K562 (cell line): ENCODE measurements around the gene ATP8A1. TPM values are rescaled to one million over a fixed set of nuclear protein-coding genes. Genes with fewer than 3 reads are reported as not detected.

Experiments
- ATAC-seq: fragments of 200-7000 bp; cut with Tn5 transposase; 3 replicates; pipeline ENCODE4 v1.9.1; 2020; ENCODE audit warnings: moderate library complexity
- BruUV-seq: library from RNA; stranded (reverse); fragments of 400-500 nt; replicated peaks from 2 replicates; lab custom pipeline; 2021; lab: Mats Ljungman, UMichigan
- CTCF ChIA-PET: fragments of 300-600 bp; formaldehyde crosslinking; extraction: SDS; loops from one replicate; lab custom pipeline; 2021; ENCODE audit warnings: low intra/inter-chr PET ratio; lab: Yijun Ruan, JAX
- POLR2A ChIA-PET: fragments of 300-600, 350-650 bp; sonication (Branson Sonifier 250); formaldehyde crosslinking; extraction: SDS; loops from one replicate; lab custom pipeline; 2021; ENCODE audit warnings: antibody characterized with exemption, inconsistent platforms; lab: Yijun Ruan, JAX
- DNase-seq, 4 experiments: peaks; one replicate each; pipeline versions ENCODE4 v3.0.0 to v3.0.0-alpha.2; 2011 to 2018; ENCODE audit warnings: low spot score in 3 of 4, mixed read lengths in 3 of 4; ENCODE audit errors: extremely low read depth in 1 of 4
- FAIRE-seq: peaks from 2 replicates; lab custom pipeline; 2011; peaks lifted over from hg19 to GRCh38; lab: Jason Lieb, UNC
- H2AFZ ChIP-seq: 2 replicates; pipeline ENCODE4 v1.6.0; 2011; ENCODE audit warnings: low read depth, low read length, control low read depth, inconsistent platforms
- H3K27ac ChIP-seq: fragments of 200-600 bp; 3 replicates; pipeline ENCODE4 v1.8.0; 2011; ENCODE audit warnings: low read depth, mild to moderate bottlenecking, control low read depth, inconsistent platforms, low read length, moderate library complexity, mixed read lengths; ENCODE audit errors: extremely low read depth
- H3K27me3 ChIP-seq, 2 experiments: fragments of 300-600 bp in 1 of 2; 2 replicates in 1 of 2; 3 replicates in 1 of 2; pipeline versions ENCODE4 v1.6.0 to v1.8.0; 2011; ENCODE audit warnings: inconsistent platforms in 2 of 2, low read length in 2 of 2, mild to moderate bottlenecking in 1 of 2, mixed read lengths in 1 of 2, moderate library complexity in 1 of 2; ENCODE audit not compliant: control insufficient read depth in 2 of 2, insufficient read depth in 2 of 2
- H3K36me3 ChIP-seq: fragments of 300-600 bp; 3 replicates; pipeline ENCODE4 v1.8.0; 2011; ENCODE audit warnings: mild to moderate bottlenecking, low read length, inconsistent platforms; ENCODE audit not compliant: control insufficient read depth, insufficient read depth
- H3K4me1 ChIP-seq, 2 experiments: fragments of 200-600 bp in 1 of 2; replicated peaks in 1 of 2; 2 replicates in 1 of 2; 3 replicates in 1 of 2; pipeline versions ENCODE4 v1.5.1 to v1.8.0; 2011; ENCODE audit warnings: inconsistent platforms in 2 of 2, low read length in 2 of 2, mild to moderate bottlenecking in 1 of 2, mixed read lengths in 1 of 2, moderate library complexity in 1 of 2; ENCODE audit not compliant: control insufficient read depth in 2 of 2, insufficient read depth in 2 of 2
- H3K4me2 ChIP-seq: 2 replicates; pipeline ENCODE4 v1.6.1; 2011; ENCODE audit warnings: low read length, control low read depth, inconsistent platforms, mixed read lengths; ENCODE audit not compliant: insufficient read depth
- H3K4me3 ChIP-seq: fragments of 200-600 bp; sonication (generic), shearing (Covaris generic); 2 replicates; pipeline ENCODE4 v1.5.1; 2016; ENCODE audit warnings: control low read depth, inconsistent platforms
- H3K79me2 ChIP-seq: fragments of 200-600 bp; 3 replicates; pipeline ENCODE4 v1.8.0; 2011; ENCODE audit warnings: low read length, inconsistent platforms; ENCODE audit not compliant: control insufficient read depth, insufficient read depth
- H3K9ac ChIP-seq, 2 experiments: 2 replicates each; pipeline versions ENCODE4 v1.6.0 to v1.6.1; 2011; ENCODE audit warnings: low read depth in 2 of 2, low read length in 2 of 2, control low read depth in 1 of 2, inconsistent platforms in 1 of 2, mild to moderate bottlenecking in 1 of 2, mixed read lengths in 1 of 2; ENCODE audit not compliant: insufficient read depth in 1 of 2
- H3K9me1 ChIP-seq: one replicate; pipeline ENCODE4 v1.6.0; 2011; ENCODE audit warnings: inconsistent platforms, mild to moderate bottlenecking, low read length, moderate library complexity; ENCODE audit not compliant: control insufficient read depth, insufficient read depth
- H3K9me3 ChIP-seq: replicated peaks from 2 replicates; pipeline ENCODE4 v1.5.1; 2011; ENCODE audit warnings: low read depth, low read length, inconsistent platforms; ENCODE audit not compliant: control insufficient read depth, insufficient read depth
- H4K20me1 ChIP-seq: replicated peaks from 2 replicates; pipeline ENCODE4 v1.6.1; 2011; ENCODE audit warnings: low read length, inconsistent platforms, mixed read lengths; ENCODE audit not compliant: control insufficient read depth, insufficient read depth
- ARID1B ChIP-seq: fragments of 450-650 bp; IDR thresholded peaks from 2 replicates; pipeline ENCODE4 v1.6.1; 2016; ENCODE audit warnings: antibody characterized with exemption, mild to moderate bottlenecking, inconsistent platforms
- CBFA2T3 ChIP-seq: fragments of 450-650 bp; IDR thresholded peaks from 2 replicates; pipeline ENCODE4 v1.6.1; 2017
- HMG20B ChIP-seq: fragments of 250-450 bp; sonication (Bioruptor Pico); IDR thresholded peaks from 2 replicates; pipeline ENCODE4 v1.5.0; 2021; ENCODE audit warnings: mild to moderate bottlenecking
- SAFB2 ChIP-seq: fragments of 200-400 bp; formaldehyde crosslinking; IDR thresholded peaks from 2 replicates; pipeline ENCODE4 v1.6.1; 2018; ENCODE audit warnings: borderline replicate concordance, low read length, low read depth, moderate library complexity; ENCODE audit not compliant: severe bottlenecking
- TAL1 ChIP-seq: fragments of 450-650 bp; IDR thresholded peaks from 2 replicates; pipeline ENCODE4 v1.6.1; 2016; ENCODE audit warnings: mild to moderate bottlenecking
- TEAD4 ChIP-seq, 2 experiments: sonication (generic) in 1 of 2; formaldehyde crosslinking in 1 of 2; IDR thresholded peaks; 2 replicates each; pipeline versions ENCODE4 v1.6.1 to v1.8.0; 2012 to 2022; ENCODE audit warnings: borderline replicate concordance in 1 of 2, inconsistent platforms in 1 of 2, low read length in 1 of 2, mild to moderate bottlenecking in 1 of 2, missing genetic modification reagents in 1 of 2
- WHSC1 ChIP-seq: IDR thresholded peaks from one replicate; pipeline ENCODE4 v1.6.1; 2012; ENCODE audit warnings: low read length, control low read depth, inconsistent platforms
- WGBS: fragments of 100-300 bp; shearing (Covaris generic); methylation state at CpG from one replicate; pipeline ENCODE4 v1.1.6; 2016; ENCODE audit warnings: low coverage, mixed read lengths; ENCODE audit not compliant: insufficient coverage; ENCODE audit errors: missing lambda C conversion rate; 5-methylcytosine and 5-hydroxymethylcytosine counted together
- in situ Hi-C: fragments of 300-500 bp; cut with MboI; formaldehyde crosslinking; loops from 4 replicates; pipeline ENCODE4 v1.15.0; 2018; ENCODE audit warnings: inconsistent platforms, mixed read lengths
- intact Hi-C: fragments of 100-400 bp; cut with micrococcal nuclease; formaldehyde crosslinking; loops from 2 replicates; pipeline ENCODE4 v1.14.2; 2022
- polyA plus RNA-seq, 8 experiments: library from polyadenylated mRNA; depleted of rRNA in 4 of 8; stranded (reverse) in 5 of 8; unstranded in 3 of 8; fragments of >200 nt; fragmentation: Nextera tagmentation in 2 of 8; fragmentation: Illumina TruSeq in 1 of 8; extraction: Ambion mirVana in 2 of 8; extraction: Trizol in 1 of 8; gene quantifications; 2 replicates each; pipeline versions ENCODE4 v1.2.1 to v1.2.3, GENCODE V29; 2011 to 2014; ENCODE audit warnings: inconsistent platforms in 1 of 8, missing spikeins in 1 of 8
- total RNA-seq, 7 experiments: library from RNA; depleted of rRNA in 6 of 7; stranded (reverse); fragments of >200 nt in 6 of 7; fragmentation: Illumina TruSeq in 2 of 7; extraction: Trizol in 2 of 7; gene quantifications; 2 replicates each; pipeline versions ENCODE4 v1.2.1 to v1.2.3, GENCODE V29; 2011 to 2021; ENCODE audit warnings: low replicate concordance in 1 of 7
- TF ChIP-seq, protein P1 (sequence below): fragments of 450-650 bp; IDR thresholded peaks from 2 replicates; pipeline ENCODE4 v1.7.1; 2018; ENCODE audit warnings: mild to moderate bottlenecking, low read depth; ENCODE audit not compliant: partially characterized antibody

ATP8A1 gene
- total and polyA plus RNA-seq, 9 of the 15 experiments (the other 6 are each of a cell fraction or from before 2014, with no cell fraction given), result 0.05 to 0.29 (median 0.07) TPM; not detected in 2

- no peak for TF ChIP-seq SAFB2
- TF ChIP-seq, protein P1, sequence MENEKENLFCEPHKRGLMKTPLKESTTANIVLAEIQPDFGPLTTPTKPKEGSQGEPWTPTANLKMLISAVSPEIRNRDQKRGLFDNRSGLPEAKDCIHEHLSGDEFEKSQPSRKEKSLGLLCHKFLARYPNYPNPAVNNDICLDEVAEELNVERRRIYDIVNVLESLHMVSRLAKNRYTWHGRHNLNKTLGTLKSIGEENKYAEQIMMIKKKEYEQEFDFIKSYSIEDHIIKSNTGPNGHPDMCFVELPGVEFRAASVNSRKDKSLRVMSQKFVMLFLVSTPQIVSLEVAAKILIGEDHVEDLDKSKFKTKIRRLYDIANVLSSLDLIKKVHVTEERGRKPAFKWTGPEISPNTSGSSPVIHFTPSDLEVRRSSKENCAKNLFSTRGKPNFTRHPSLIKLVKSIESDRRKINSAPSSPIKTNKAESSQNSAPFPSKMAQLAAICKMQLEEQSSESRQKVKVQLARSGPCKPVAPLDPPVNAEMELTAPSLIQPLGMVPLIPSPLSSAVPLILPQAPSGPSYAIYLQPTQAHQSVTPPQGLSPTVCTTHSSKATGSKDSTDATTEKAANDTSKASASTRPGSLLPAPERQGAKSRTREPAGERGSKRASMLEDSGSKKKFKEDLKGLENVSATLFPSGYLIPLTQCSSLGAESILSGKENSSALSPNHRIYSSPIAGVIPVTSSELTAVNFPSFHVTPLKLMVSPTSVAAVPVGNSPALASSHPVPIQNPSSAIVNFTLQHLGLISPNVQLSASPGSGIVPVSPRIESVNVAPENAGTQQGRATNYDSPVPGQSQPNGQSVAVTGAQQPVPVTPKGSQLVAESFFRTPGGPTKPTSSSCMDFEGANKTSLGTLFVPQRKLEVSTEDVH, result no peak
- no peak for TF ChIP-seq WHSC1
Observed at GRCh38 chr4:42594888-42595287, 62.0 kb downstream of the ATP8A1 start (continued).

- Histone ChIP-seq H3K9me1 (no peaks in the 10 kb centered on the region), H3K27ac (no peak overlapping the region), H3K4me1 (no peaks in the 10 kb centered on the region), H4K20me1 (no peaks in the 10 kb centered on the region)
- WGBS, result 3% methylated on average over 2 of the region's 2 CpGs
- in situ Hi-C loops, result no loop called here
- ATAC-seq, result peak; percentile 60; the same call in 1 of the 3 replicates
- TF ChIP-seq TAL1 (peak; percentile 43; the same call in 1 of the 2 replicates), TEAD4 (IDR thresholded peaks at IDR 0.05; ENCODE audit: low read length) (peak; percentile 60), TEAD4 (CRISPR knock-in tag; IDR thresholded peaks at IDR 0.05; ENCODE audit: borderline replicate concordance) (no peak), HMG20B (no peak), ARID1B (0 out of 2 replicates have a peak, but pooled peaks have one; percentile 27), CBFA2T3 (peak; percentile 63)
- TF ChIP-seq, all 486 proteins: peak for 4
- H3K27me3 ChIP-seq, result no peaks in the 10 kb centered on the region
- H3K79me2 ChIP-seq, result no peaks in the 10 kb centered on the region
- DNase-seq (peak in 2 of 4 experiments; percentile 14 to 24), FAIRE-seq (no peak)
- CTCF ChIA-PET, result no interaction called here
- intact Hi-C loops, result no loop called here
- BruUV-seq, result no TSS peak
- H3K9me3 ChIP-seq, result no peaks in the 10 kb centered on the region
- H3K36me3 ChIP-seq, result no peaks in the 10 kb centered on the region
- H2AFZ ChIP-seq, result no peak overlapping the region
- H3K4me2 ChIP-seq, result no peak overlapping the region
- H3K4me3 ChIP-seq, result no peak overlapping the region
- no peak overlapping the region for H3K9ac ChIP-seq
- POLR2A ChIA-PET, result no interaction called here
Observed at GRCh38 chr4:42588909-42589308, 68.0 kb downstream of the ATP8A1 start.
